T47D (cell line): ENCODE data around the gene HTR1D.

Experiments used
- DNase-seq, 2 experiments: peaks; one replicate each; pipeline versions ENCODE4 v3.0.0 to v3.0.0-alpha.2; 2011 to 2012; ENCODE audit warnings: low read depth in 1 of 2, low spot score in 1 of 2
- JUND ChIP-seq: IDR thresholded peaks from 2 replicates; pipeline ENCODE4 v1.6.1; 2012; ENCODE audit warnings: low read depth
- in situ Hi-C: cut with HindIII; loops from 2 replicates; pipeline ENCODE4 v1.10.0; 2016; ENCODE audit warnings: low sequenced_read_pairs, low pct_unique_long_range_greater_than_20kb

The HTR1D gene

DNA sequence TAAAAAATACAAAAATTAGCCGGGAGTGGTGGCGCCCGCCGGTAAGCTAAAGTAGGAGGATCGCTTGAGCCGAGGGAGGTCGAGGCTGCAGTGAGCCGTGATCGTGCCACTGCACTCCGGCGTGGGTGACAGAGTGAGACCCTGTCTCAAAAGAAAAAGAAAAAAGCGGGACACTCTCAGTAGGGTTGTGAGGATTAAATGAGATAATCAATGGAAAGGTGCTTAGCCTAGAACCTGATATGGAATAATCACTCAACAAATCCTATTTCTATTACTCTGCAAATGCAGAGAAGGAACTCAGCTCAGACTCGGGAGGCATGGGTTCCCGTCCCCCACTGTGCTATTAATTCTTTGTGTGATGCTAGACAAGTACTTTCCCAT lies 48.1 kb downstream of the HTR1D start:
- DNase-seq = no peak
- no peak for TF ChIP-seq JUND
- in situ Hi-C loops = no loop called here

DNA sequence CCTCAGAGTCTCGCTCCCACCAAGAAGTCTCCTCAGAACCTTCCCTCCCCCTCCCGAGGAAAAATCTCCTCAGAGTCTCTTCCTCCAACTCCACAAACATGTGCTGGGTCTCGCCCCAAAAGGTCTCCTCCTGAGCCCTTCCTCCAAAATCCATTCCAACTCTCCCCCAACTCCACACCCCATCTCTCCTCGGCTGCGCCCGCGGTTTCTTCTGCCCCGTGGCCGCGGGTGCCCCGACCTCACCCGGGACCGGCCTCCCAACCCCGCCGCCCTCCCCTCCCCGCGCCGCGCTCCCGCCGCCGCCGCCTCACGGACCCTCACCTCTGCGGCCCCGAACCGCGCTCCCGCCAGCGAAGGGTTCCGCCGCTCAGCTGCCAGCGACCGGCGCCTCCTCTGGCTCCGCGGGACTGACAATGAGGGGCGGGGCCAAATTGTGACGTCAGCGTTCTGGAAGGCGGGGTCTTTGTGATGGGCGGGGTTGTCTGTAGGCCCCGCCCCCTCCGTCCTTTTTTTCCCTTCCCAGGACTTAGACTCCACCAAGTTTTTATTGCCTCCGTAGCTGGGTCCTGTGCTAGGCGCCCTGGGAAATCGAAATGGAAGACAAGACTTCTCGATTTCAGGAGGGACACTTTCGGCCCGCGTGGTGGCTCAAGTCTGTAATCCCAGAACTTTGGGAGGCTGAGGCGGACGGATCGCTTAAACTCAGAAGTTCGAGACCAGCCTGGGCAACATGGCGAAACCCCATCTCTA lies 48.7 kb downstream of the HTR1D start, which contains the start of gene LUZP1:
Gene LUZP1 (minus strand): TSS at position 412 of the 750 bp plus-strand sequence.
- TF ChIP-seq JUND = no peak
- in situ Hi-C loops = no loop called here
- peak; percentile 61 to 87 for DNase-seq

DNA sequence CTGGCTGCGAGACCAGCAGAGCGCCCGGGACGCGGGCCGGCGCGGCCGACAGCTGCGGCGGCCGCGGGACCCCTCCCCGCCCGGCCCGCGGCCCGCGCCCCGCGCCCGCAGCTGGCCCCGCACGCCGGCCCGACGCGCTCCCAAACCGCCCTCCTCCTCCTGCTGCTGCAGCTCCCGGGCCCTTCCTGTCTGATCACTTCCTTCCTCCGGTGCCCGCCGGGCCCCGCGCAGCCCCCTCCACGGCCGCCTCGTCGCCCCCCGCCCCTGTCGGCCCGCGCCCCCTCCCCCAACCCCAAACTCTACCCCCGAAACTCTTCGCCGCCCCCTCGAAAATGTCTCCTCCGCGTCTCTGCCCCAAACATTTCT lies 49.2 kb downstream of the HTR1D start:
- no peak for TF ChIP-seq JUND
- no peak for DNase-seq
- in situ Hi-C loops = no loop called here

DNA sequence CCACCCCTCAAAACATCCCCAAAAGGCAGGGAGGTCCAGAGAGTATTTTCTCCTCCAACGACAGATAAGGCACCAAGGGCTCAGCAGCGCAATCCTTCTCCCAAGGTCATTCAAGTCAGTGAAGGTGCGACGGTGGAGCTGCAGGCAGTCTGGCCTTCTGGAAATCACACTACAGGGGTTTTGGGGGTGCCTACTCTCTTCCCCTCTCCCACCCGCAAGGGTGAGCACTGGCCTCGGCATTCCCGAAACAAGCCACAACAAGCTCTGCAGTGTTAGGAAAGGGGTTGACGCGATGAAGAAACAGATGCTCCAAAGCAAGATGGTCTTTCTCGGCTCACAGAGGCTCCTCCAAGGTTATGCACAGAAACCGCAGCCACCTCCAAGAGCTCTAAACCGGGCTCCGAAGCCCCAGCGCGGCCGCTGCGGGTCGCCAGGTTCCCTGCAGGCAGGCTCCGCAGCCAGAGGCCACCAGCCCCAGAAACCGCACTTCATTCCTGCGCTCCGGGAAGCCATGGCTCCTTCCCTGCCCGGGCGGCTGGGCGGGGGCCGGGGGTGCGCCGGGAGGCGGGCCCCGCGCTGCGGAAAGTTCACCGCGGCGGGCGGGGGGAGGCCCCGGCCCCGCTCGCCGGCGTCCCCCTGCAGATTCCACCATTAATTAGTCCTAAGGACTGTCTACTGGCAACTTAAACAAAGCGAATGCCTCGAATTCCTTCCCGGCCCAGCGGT lies 49.8 kb downstream of the HTR1D start:
- TF ChIP-seq JUND = no peak
- in situ Hi-C loops = no loop called here
- peak; percentile 52 to 64 for DNase-seq

DNA sequence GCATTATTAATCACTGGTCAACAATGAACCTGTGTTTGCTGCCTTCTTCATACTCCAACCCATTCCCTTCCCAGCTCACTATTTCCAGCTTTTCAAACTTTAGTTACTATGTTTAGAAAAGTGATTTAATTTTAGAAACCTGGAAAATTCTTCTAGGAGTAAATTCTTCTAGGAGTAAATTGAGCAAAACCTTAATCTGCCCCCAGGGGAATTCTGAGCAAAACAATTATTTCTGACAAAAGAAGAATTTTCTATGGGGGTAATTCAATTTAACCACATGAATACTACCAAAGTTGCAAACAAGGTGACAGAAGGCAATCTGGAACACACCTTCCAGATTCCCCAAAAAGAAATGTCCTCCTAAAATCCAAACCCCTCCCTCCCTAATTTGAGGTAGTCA lies 50.4 kb downstream of the HTR1D start:
- DNase-seq = no peak
- in situ Hi-C loops = no loop called here
- TF ChIP-seq JUND = no peak

DNA sequence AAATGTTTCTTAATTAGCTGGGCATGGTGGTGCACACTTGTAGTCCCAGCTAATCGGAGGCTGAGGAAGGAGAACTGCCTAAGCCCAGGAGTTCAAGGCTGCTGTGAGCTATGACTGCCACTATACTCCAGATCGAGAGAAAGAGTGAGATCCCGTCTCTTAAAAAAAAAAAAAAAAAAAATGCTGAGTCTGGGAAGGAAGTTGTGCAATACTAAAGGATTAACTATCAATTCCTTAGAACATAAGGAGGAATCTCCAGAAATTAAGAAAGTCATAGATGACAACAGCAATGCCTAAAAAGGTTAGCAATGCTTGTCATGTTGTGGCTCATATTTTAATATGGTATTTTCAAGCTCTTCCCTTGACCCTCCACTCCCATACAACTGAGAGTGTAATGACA lies 53.9 kb downstream of the HTR1D start:
- in situ Hi-C loops = no loop called here
- no peak for DNase-seq
- no peak for TF ChIP-seq JUND

DNA sequence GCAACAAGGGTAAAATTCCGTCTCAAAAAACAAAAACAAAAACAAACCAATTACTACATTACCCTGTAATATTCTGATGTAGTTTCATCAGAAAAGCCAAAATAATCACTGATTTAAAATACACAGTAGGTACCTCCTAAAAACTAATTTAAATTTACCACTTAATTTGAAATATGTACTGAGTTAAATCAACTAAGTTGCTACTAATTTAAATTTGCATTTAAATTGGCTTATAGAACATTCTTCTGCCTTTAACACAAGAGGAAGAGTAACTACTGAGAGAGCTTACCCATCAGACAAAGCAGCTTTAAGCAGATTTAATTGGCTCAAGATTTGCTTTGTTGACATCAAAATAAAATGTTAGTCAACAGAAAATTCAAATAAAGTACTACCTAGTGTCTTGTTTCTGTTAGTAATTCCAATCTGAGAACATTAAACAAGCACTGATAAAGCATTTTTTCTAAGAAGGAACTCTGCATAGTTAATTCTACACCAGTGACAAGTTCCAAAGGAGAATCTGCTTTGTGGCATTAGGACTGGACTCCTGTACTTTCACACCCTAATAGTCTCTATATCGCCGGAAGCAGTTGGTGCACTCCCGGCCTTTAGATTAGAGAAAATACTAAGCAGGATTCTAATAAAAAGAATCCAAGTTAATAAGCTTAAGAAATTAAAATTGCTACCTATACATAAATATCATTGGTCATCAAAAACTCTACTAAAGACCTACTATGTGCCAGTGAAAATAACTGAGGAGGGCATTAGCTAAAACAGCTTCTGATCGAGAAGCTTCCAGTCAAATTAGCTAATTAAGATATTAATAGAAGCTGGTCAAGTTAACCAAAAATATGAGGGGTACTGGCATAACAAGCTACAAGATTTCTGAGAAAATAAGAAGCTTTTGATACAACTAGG lies 57.1 kb downstream of the HTR1D start:
- no peak for TF ChIP-seq JUND
- in situ Hi-C loops = no loop called here
- DNase-seq = no peak

DNA sequence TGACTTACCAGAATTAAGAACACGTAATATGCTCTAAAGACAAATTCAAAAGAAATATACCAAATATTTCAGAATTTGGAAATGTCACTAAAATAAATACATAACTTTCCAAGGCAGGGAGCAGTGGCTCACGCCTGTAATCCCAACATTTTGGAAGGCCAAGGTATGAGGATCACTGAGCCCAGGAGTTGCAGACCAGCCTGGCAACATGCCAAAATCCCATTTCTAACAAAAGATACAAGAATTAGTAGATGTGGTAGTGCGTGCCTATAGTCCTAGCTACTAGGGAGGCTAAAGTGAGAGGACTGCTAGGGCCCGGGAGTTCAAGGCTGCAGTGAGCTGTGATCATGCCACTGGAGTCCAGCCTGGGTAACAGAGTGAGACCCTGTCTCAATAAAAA lies 60.4 kb downstream of the HTR1D start:
- in situ Hi-C loops = no loop called here
- no peak for DNase-seq
- TF ChIP-seq JUND = no peak

DNA sequence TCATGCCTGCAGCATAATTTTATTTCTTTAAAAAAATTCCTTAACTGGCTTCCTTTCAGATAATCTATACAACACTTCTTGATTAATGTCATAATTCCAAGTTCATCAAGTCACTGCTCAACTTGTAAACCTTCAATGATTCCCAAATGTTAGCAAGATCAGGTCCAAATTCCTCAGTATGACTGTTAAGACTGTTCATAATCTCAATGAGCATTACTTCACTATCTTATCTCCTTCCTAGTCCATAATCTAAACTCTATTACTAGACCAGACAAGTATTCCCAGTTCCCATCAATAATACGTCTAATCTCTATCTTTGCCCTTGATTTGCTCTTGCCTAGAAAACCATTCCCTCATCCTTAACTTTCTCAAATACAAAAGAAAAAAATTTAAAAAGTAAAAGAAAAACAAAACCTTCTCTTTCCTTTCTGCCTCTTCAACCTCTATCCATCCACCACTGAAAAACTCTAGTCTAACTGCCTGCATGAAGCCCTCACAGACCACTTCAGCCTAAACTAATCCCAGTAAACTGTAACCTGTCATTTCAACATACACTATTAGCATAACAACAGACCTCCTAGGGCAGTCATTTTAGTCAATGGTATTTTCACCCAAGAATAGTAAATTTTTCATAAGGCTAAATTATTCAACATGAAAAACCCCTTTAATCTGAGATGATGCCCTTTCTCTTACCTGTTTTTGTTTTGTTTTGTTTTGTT lies 64.2 kb downstream of the HTR1D start:
- in situ Hi-C loops = no loop called here
- DNase-seq = no peak

DNA sequence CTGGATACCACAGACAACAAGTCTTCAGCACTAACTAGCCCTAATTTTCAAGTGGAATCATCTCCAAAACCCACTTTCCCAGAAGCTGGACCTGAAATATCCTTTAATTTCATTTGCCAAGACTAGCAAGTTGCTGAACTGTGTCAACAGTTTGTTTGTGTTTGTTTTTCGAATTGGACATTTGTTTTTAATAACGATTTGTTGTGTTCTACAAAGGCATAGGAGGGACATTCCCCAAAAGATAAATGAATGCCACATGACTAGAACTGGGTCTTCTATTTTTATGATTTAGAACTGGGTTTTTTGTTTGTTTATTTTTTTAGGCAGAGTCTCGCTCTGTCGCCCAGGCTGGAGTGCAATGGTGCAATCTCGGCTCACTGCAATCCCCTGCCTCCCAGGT lies 66.6 kb downstream of the HTR1D start:
- in situ Hi-C loops = no loop called here
- no peak for TF ChIP-seq JUND
- no peak for DNase-seq

More for the DNA sequence above, 64.2 kb downstream of the HTR1D start:
- TF ChIP-seq JUND = no peak

DNA sequence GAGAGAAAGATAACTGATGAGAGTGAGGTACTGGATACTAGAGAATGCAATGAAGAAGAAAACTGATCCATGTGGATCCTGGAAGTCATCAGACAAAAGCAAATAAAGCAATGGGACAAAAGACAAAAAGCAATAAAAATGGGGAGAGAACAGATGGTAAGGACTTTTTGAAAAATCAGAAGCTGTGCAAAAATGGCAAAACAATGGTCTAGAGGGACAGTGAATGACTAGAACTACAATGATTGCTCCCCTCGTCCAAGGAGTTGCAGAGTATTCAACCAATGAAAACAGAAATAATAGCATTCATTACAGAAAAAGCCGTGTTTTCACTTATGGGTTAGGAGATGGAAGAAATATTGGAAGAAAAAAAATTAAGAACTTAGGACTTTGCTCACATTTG lies 67.2 kb downstream of the HTR1D start:
- in situ Hi-C loops = no loop called here
- no peak for DNase-seq
- TF ChIP-seq JUND = no peak

DNA sequence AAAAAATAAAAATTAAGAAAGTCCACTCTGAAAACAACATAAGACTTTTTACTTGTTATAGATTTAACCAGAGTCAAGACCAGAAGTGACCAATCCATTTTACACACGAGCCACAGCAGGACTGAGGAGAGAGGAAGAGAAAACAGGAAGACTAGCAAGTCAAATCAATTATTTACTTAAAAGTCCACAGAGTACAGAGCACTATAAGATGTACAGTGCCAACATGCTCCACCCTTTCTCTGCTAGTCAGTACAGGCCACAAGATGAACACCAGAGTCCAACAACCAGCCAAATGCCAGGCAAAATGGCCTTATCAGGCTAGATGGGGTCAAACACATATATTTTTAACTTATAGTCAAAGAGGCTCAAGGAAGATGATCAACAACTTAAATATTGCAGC lies 68.2 kb downstream of the HTR1D start:
- no peak for TF ChIP-seq JUND
- in situ Hi-C loops = no loop called here

More for the DNA sequence above, 68.2 kb downstream of the HTR1D start:
- DNase-seq = no peak
